ENCODE measurements around the gene LRRC36.

DNA sequence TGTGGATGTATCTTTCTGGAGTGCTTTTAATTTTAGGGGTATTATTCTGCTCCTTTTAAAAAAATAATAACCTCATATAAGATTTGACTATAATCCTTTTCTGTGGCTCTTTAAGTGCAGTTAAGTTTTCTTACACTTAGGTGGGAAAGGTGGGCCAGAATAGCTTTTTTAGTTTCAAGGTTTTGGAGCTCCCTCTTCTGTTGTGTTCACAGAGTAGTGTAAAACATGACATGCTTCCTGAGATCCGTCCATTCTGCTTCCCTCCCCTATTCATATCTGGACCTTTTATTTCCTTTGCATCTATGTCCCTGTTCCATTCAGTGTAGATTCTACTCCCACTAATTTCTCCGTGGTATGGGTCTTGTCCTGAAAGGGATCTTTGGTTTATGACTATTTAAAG is 12.8 kb downstream of the LRRC36 start:
- TF ChIP-seq CTCF (IDR thresholded peaks at IDR 0.05) (peak in 1 of 4 donors; percentile 8), POLR2A (IDR thresholded peaks at IDR 0.05) (no peak)

Measured in right lobe of liver (tissue), 4 donors.